Nephron progenitor cell (in vitro differentiated cells): Measurements from ENCODE around the gene HOXC11.

ENCODE experiments used
- DNase-seq: peaks from one replicate; pipeline ENCODE4 v3.0.0; 2021
- H3K27ac Mint-ChIP-seq: 2 replicates; pipeline ENCODE4 v1.8.0; 2021; ENCODE audit warnings: mild to moderate bottlenecking, moderate library complexity, mixed read lengths
- H3K27me3 Mint-ChIP-seq: 2 replicates; pipeline ENCODE4 v1.8.0; 2021; ENCODE audit warnings: mild to moderate bottlenecking, low read depth, mixed read lengths; ENCODE audit not compliant: poor library complexity
- H3K36me3 Mint-ChIP-seq: 2 replicates; pipeline ENCODE4 v1.8.0; 2021; ENCODE audit warnings: low read depth, mixed read lengths
- H3K4me1 Mint-ChIP-seq: 2 replicates; pipeline ENCODE4 v1.8.0; 2021; ENCODE audit warnings: mixed read lengths
- H3K4me3 Mint-ChIP-seq: 2 replicates; pipeline ENCODE4 v1.8.0; 2021; ENCODE audit warnings: mild to moderate bottlenecking, moderate library complexity, mixed read lengths
- H3K9me3 Mint-ChIP-seq: 2 replicates; pipeline ENCODE4 v1.8.0; 2021; ENCODE audit warnings: mild to moderate bottlenecking, moderate library complexity, mixed read lengths
- TF ChIP-seq, protein P1 (sequence below): fragments of 200-600 bp; sonication (generic); IDR thresholded peaks from 2 replicates; pipeline ENCODE4 v1.5.0; 2021; ENCODE audit warnings: antibody characterized with exemption

The HOXC11 gene

GRCh38 chr12:53941750-53942149 is 31.2 kb upstream of the HOXC11 start:
- no peak overlapping the region for H3K4me3 Mint-ChIP-seq
- no peaks in the 10 kb centered on the region for H3K36me3 Mint-ChIP-seq
- H3K27me3 Mint-ChIP-seq = peaks cover 100% of the 10 kb centered on the region
- no peaks in the 10 kb centered on the region for H3K4me1 Mint-ChIP-seq
- TF ChIP-seq, protein P1, sequence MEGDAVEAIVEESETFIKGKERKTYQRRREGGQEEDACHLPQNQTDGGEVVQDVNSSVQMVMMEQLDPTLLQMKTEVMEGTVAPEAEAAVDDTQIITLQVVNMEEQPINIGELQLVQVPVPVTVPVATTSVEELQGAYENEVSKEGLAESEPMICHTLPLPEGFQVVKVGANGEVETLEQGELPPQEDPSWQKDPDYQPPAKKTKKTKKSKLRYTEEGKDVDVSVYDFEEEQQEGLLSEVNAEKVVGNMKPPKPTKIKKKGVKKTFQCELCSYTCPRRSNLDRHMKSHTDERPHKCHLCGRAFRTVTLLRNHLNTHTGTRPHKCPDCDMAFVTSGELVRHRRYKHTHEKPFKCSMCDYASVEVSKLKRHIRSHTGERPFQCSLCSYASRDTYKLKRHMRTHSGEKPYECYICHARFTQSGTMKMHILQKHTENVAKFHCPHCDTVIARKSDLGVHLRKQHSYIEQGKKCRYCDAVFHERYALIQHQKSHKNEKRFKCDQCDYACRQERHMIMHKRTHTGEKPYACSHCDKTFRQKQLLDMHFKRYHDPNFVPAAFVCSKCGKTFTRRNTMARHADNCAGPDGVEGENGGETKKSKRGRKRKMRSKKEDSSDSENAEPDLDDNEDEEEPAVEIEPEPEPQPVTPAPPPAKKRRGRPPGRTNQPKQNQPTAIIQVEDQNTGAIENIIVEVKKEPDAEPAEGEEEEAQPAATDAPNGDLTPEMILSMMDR = no peak
- H3K9me3 Mint-ChIP-seq = peaks cover 11% of the 10 kb centered on the region
- DNase-seq = no peak
- H3K27ac Mint-ChIP-seq = no peak overlapping the region

GRCh38 chr12:53942467-53942997 is 30.4 kb upstream of the HOXC11 start:
- Mint-ChIP-seq H3K9me3 (peaks cover 11% of the 10 kb centered on the region), H3K27me3 (peaks cover 100% of the 10 kb centered on the region), H3K4me1 (no peaks in the 10 kb centered on the region), H3K36me3 (no peaks in the 10 kb centered on the region), H3K4me3 (no peak overlapping the region), H3K27ac (no peak overlapping the region)
- no peak for DNase-seq
- TF ChIP-seq, protein P1 = no peak

- H3K27me3 Mint-ChIP-seq = peaks cover 100% of the 10 kb centered on the region
- peaks cover 8% of the 10 kb centered on the region for H3K9me3 Mint-ChIP-seq
- no peak overlapping the region for H3K27ac Mint-ChIP-seq
- no peak for DNase-seq
- no peaks in the 10 kb centered on the region for H3K4me1 Mint-ChIP-seq
- no peak overlapping the region for H3K4me3 Mint-ChIP-seq
- TF ChIP-seq, protein P1 = no peak
- H3K36me3 Mint-ChIP-seq = no peaks in the 10 kb centered on the region
Measured at GRCh38 chr12:53944209-53944608, 28.7 kb upstream of the HOXC11 start.

- no peak for DNase-seq
- H3K27me3 Mint-ChIP-seq = peaks cover 100% of the 10 kb centered on the region
- no peaks in the 10 kb centered on the region for H3K36me3 Mint-ChIP-seq
- no peak overlapping the region for H3K4me3 Mint-ChIP-seq
- peaks cover 8% of the 10 kb centered on the region for H3K9me3 Mint-ChIP-seq
- TF ChIP-seq, protein P1 = no peak
- H3K27ac Mint-ChIP-seq = no peak overlapping the region
- H3K4me1 Mint-ChIP-seq = no peaks in the 10 kb centered on the region
Measured at GRCh38 chr12:53944907-53945847, 27.7 kb upstream of the HOXC11 start.

GRCh38 chr12:53947743-53948142 is 25.2 kb upstream of the HOXC11 start:
- Mint-ChIP-seq H3K9me3 (peaks cover 5% of the 10 kb centered on the region), H3K27ac (no peak overlapping the region), H3K4me3 (no peak overlapping the region), H3K4me1 (no peaks in the 10 kb centered on the region), H3K36me3 (no peaks in the 10 kb centered on the region), H3K27me3 (peaks cover 100% of the 10 kb centered on the region)
- TF ChIP-seq, protein P1 = no peak
- no peak for DNase-seq
